Esophagus muscularis mucosa (tissue), 4 donors: Measurements from ENCODE around the gene PCDH9. TPM values are rescaled to one million over a fixed set of nuclear protein-coding genes. Genes with fewer than 3 reads are reported as not detected.

Experiments used
- DNase-seq: peaks from one replicate; pipeline ENCODE4 v3.0.0-alpha.2; 2017; ENCODE audit errors: extremely low spot score
- H3K27ac ChIP-seq, 4 donors: fragments of 200-600 bp; sonication (generic); replicated peaks in 1 of 4; 1 replicate in 3 of 4; 2 replicates in 1 of 4; pipeline ENCODE4 v1.5.1; 2016 to 2019; ENCODE audit warnings: mild to moderate bottlenecking in 1 of 4
- H3K27me3 ChIP-seq, 4 donors: fragments of 200-600 bp; sonication (generic); one replicate each; pipeline versions ENCODE4 v1.5.1 to v1.6.0; 2016 to 2019
- H3K36me3 ChIP-seq, 4 donors: fragments of 200-600 bp; sonication (generic); one replicate each; pipeline ENCODE4 v1.5.1; 2016 to 2019
- H3K4me1 ChIP-seq, 4 donors: fragments of 200-600 bp; sonication (generic); one replicate each; pipeline ENCODE4 v1.5.1; 2016 to 2019
- H3K4me3 ChIP-seq, 4 donors: fragments of 200-600 bp; sonication (generic); 1 replicate in 2 of 4; 2 replicates in 2 of 4; pipeline ENCODE4 v1.5.1; 2016 to 2019; ENCODE audit warnings: mild to moderate bottlenecking in 4 of 4, moderate library complexity in 1 of 4
- H3K9me3 ChIP-seq, 4 donors: fragments of 200-600 bp; sonication (generic); 1 replicate in 3 of 4; 2 replicates in 1 of 4; pipeline ENCODE4 v1.5.1; 2016 to 2019
- CTCF ChIP-seq, 3 experiments: fragments of 200-600 bp in 2 of 3; fragments of 450-650 bp in 1 of 3; sonication (generic) in 2 of 3; IDR thresholded peaks; one replicate each; pipeline ENCODE4 v1.5.1; 2017 to 2019; ENCODE audit warnings: antibody characterized with exemption in 3 of 3, mild to moderate bottlenecking in 2 of 3, moderate library complexity in 1 of 3
- EP300 ChIP-seq: sonication (generic); formaldehyde crosslinking; IDR thresholded peaks from one replicate; pipeline ENCODE4 v1.6.1; 2017; ENCODE audit warnings: antibody characterized with exemption
- POLR2A ChIP-seq: fragments of 450-650 bp; IDR thresholded peaks from one replicate; pipeline ENCODE4 v1.6.1; 2017; ENCODE audit warnings: antibody characterized with exemption, moderate library complexity, mild to moderate bottlenecking, low read depth
- POLR2AphosphoS5 ChIP-seq, 2 donors: sonication (generic); formaldehyde crosslinking; IDR thresholded peaks; one replicate each; pipeline ENCODE4 v1.6.1; 2017; ENCODE audit warnings: antibody characterized with exemption in 2 of 2
- WGBS: methylation state at CpG from one replicate; pipeline ENCODE4 v1.1.5; 2018; 5-methylcytosine and 5-hydroxymethylcytosine counted together
- intact Hi-C: fragments of 100-400 bp; cut with DNase I; formaldehyde crosslinking; loops from one replicate; pipeline ENCODE4 v1.15.1; 2023
- total RNA-seq, 4 donors: library from RNA; depleted of rRNA; stranded (reverse); fragments of >200 nt; gene quantifications; one replicate each; pipeline versions ENCODE4 v1.1.0 to v1.2.1, GENCODE V29; 2016

Gene PCDH9
- total RNA-seq, 4 donors from 2014 or later = 33.8 to 81.8 (median 49.1) TPM

GRCh38 chr13:66312312-66313087 is 917.6 kb downstream of the PCDH9 start:
- Histone ChIP-seq H3K4me1 (peaks cover 0 to 16% (median 14%) of the 10 kb centered on the region in 4 donors), H3K9me3 (no peaks in the 10 kb centered on the region), H3K27me3 (no peaks in the 10 kb centered on the region), H3K36me3 (no peaks in the 10 kb centered on the region), H3K4me3 (no peak overlapping the region), H3K27ac (no peak overlapping the region)
- no peak for DNase-seq
- TF ChIP-seq POLR2AphosphoS5 (IDR thresholded peaks at IDR 0.05) (no peak), CTCF (IDR thresholded peaks at IDR 0.05) (no peak), POLR2A (no peak), EP300 (no peak)
- intact Hi-C loops = no loop called here
- WGBS = 69% methylated on average over 10 of the region's 10 CpGs

- TF ChIP-seq CTCF (IDR thresholded peaks at IDR 0.05) = no peak
- no peak for TF ChIP-seq POLR2A
- no peak for TF ChIP-seq POLR2AphosphoS5 (IDR thresholded peaks at IDR 0.05)
- TF ChIP-seq EP300 = no peak
- Histone ChIP-seq H3K4me1 (no peaks in the 10 kb centered on the region), H3K27me3 (no peaks in the 10 kb centered on the region), H3K4me3 (no peak overlapping the region), H3K27ac (no peak overlapping the region), H3K36me3 (peaks cover 0 to 4% (median 0%) of the 10 kb centered on the region in 4 donors), H3K9me3 (no peaks in the 10 kb centered on the region)
- no peak for DNase-seq
- intact Hi-C loops = no loop called here
- 92% methylated on average over 5 of the region's 5 CpGs for WGBS
Observed at GRCh38 chr13:66305961-66306617, 924.0 kb downstream of the PCDH9 start.

GRCh38 chr13:66301482-66301881 is 928.7 kb downstream of the PCDH9 start:
- no peak for DNase-seq
- no peaks in the 10 kb centered on the region for H3K27me3 ChIP-seq
- intact Hi-C loops = no loop called here
- H3K36me3 ChIP-seq = peaks cover 0 to 4% (median 0%) of the 10 kb centered on the region in 4 donors
- H3K4me3 ChIP-seq = no peak overlapping the region
- H3K27ac ChIP-seq = no peak overlapping the region
- H3K9me3 ChIP-seq = peaks cover 0 to 9% (median 3%) of the 10 kb centered on the region in 4 donors
- TF ChIP-seq POLR2A (no peak), CTCF (IDR thresholded peaks at IDR 0.05) (no peak), POLR2AphosphoS5 (IDR thresholded peaks at IDR 0.05) (no peak), EP300 (no peak)
- no peaks in the 10 kb centered on the region for H3K4me1 ChIP-seq

- H3K4me1 ChIP-seq = no peaks in the 10 kb centered on the region
- H3K36me3 ChIP-seq = peaks cover 0 to 4% (median 0%) of the 10 kb centered on the region in 4 donors
- H3K27ac ChIP-seq = no peak overlapping the region
- no peak overlapping the region for H3K4me3 ChIP-seq
- peaks cover 0 to 9% (median 4%) of the 10 kb centered on the region in 4 donors for H3K9me3 ChIP-seq
- H3K27me3 ChIP-seq = no peaks in the 10 kb centered on the region
- WGBS = 78% methylated on average over 1 of the region's 1 CpG
- intact Hi-C loops = no loop called here
- no peak for TF ChIP-seq POLR2AphosphoS5 (IDR thresholded peaks at IDR 0.05)
- TF ChIP-seq CTCF (IDR thresholded peaks at IDR 0.05) = no peak
- TF ChIP-seq EP300 = no peak
- TF ChIP-seq POLR2A = no peak
- no peak for DNase-seq
Observed at GRCh38 chr13:66301006-66301405, 929.1 kb downstream of the PCDH9 start.
